Natural killer cell (primary cell): ENCODE results near the gene ARHGAP40. TPM values are rescaled to one million over a fixed set of nuclear protein-coding genes. Genes with fewer than 3 reads are reported as not detected.

Experiments
- ATAC-seq, 3 donors: fragments of 150-1000 bp in 2 of 3; fragments of 200-7000 bp in 1 of 3; cut with Tn5 transposase; 1 replicate in 1 of 3; 2 replicates in 2 of 3; pipeline ENCODE4 v1.10.0; 2021; ENCODE audit warnings: mild to moderate bottlenecking in 2 of 3, moderate library complexity in 2 of 3
- DNase-seq, 2 donors: peaks; one replicate each; pipeline versions ENCODE4 v3.0.0 to v3.0.0-alpha.2; 2013 to 2021; ENCODE audit warnings: mixed read lengths in 1 of 2
- H3K27ac ChIP-seq: one replicate; pipeline ENCODE4 v1.5.1; 2013; ENCODE audit warnings: mild to moderate bottlenecking, low read length
- H3K27me3 ChIP-seq: one replicate; pipeline ENCODE4 v1.6.1; 2013; ENCODE audit warnings: low read length; ENCODE audit not compliant: control insufficient read depth, insufficient read depth
- H3K36me3 ChIP-seq: one replicate; pipeline ENCODE4 v1.6.1; 2013; ENCODE audit warnings: low read length; ENCODE audit not compliant: control insufficient read depth, insufficient read depth
- H3K4me1 ChIP-seq: one replicate; pipeline ENCODE4 v1.6.1; 2013; ENCODE audit warnings: low read length; ENCODE audit not compliant: control insufficient read depth, insufficient read depth
- H3K4me3 ChIP-seq: one replicate; pipeline ENCODE4 v1.5.1; 2013; ENCODE audit warnings: low read length
- H3K9me3 ChIP-seq: one replicate; pipeline ENCODE4 v1.6.1; 2013; ENCODE audit warnings: low read length; ENCODE audit not compliant: control insufficient read depth, insufficient read depth
- H3K27ac Mint-ChIP-seq, 2 donors: one replicate each; pipeline ENCODE4 v1.8.0; 2022; ENCODE audit warnings: mild to moderate bottlenecking in 2 of 2, mixed read lengths in 2 of 2, moderate library complexity in 1 of 2
- H3K27me3 Mint-ChIP-seq, 2 donors: one replicate each; pipeline ENCODE4 v1.8.0; 2022; ENCODE audit warnings: low read depth in 2 of 2, mixed read lengths in 2 of 2
- H3K36me3 Mint-ChIP-seq: one replicate; pipeline ENCODE4 v1.8.0; 2022; ENCODE audit warnings: mixed read lengths
- H3K4me1 Mint-ChIP-seq, 2 donors: one replicate each; pipeline ENCODE4 v1.8.0; 2022; ENCODE audit warnings: mixed read lengths in 2 of 2
- H3K4me3 Mint-ChIP-seq: one replicate; pipeline ENCODE4 v1.8.0; 2022; ENCODE audit warnings: mild to moderate bottlenecking, moderate library complexity, mixed read lengths
- H3K9me3 Mint-ChIP-seq, 2 donors: one replicate each; pipeline ENCODE4 v1.8.0; 2022; ENCODE audit warnings: mixed read lengths in 2 of 2
- WGBS: methylation state at CpG from one replicate; pipeline ENCODE4 v1.1.7; 2013; ENCODE audit warnings: missing lambda C conversion rate; ENCODE audit not compliant: insufficient coverage; 5-methylcytosine and 5-hydroxymethylcytosine counted together
- intact Hi-C: fragments of 100-400 bp; cut with micrococcal nuclease; formaldehyde crosslinking; loops from one replicate; pipeline ENCODE4 v1.14.2; 2022
- total RNA-seq, 4 donors: library from RNA; stranded (reverse); fragments of 120-200 nt in 1 of 4; gene quantifications; one replicate each; pipeline versions ENCODE4 v1.2.3 to v1.2.4, GENCODE V29; 2013 to 2022
- TF ChIP-seq, protein P1 (sequence below): fragments of 200-600 bp; IDR thresholded peaks from one replicate; pipeline ENCODE4 v1.8.0; 2022; ENCODE audit warnings: antibody characterized with exemption

Gene ARHGAP40
- total RNA-seq, 3 donors from 2014 or later (not counting 1 experiment from before 2014, with no cell fraction given), result not detected

DNA sequence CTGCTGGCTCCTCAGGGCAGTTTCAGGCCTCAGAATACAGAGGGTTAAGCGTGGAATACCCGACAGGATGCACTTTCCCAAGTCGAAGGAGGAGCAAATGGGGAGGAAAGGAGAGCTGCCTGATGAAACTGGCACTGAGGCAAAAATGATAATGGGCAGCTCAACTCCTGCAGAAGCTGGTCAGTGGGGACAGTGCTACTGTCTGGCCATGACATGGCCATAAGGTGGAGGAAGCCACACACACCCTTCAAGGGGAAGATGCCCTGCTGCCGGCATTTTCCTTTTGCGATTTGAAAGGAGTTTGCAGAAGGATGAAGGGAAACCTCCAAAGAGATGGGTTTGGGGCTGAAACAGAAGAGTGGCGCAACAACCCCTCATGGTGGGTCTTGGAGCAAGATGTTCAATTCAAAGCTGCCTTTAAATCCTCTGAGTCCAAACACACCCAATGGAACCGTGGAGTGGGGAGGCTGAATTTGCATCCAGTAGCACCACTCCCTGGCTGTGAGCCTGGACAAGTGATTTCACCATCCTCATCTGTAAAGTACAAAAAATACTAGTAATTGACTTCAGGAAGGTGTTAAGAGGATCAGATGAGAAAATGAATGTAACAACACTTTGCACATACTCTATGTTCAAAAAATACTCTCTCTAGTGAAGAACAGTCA, 17.4 kb upstream of the ARHGAP40 start:
- no peaks in the 10 kb centered on the region for H3K9me3 ChIP-seq
- no peaks in the 10 kb centered on the region for H3K4me1 ChIP-seq
- Mint-ChIP-seq H3K36me3 (no peaks in the 10 kb centered on the region), H3K4me3 (no peak overlapping the region), H3K27ac (no peak overlapping the region), H3K9me3 (no peaks in the 10 kb centered on the region), H3K4me1 (peaks cover 0 to 6% of the 10 kb centered on the region in 2 donors), H3K27me3 (no peaks in the 10 kb centered on the region)
- H3K36me3 ChIP-seq, result no peaks in the 10 kb centered on the region
- ATAC-seq (no peak), DNase-seq (no peak)
- intact Hi-C loops, result no loop called here
- H3K4me3 ChIP-seq, result no peak overlapping the region
- no peaks in the 10 kb centered on the region for H3K27me3 ChIP-seq
- WGBS, result 62% methylated on average over 7 of the region's 7 CpGs
- no peak overlapping the region for H3K27ac ChIP-seq
- TF ChIP-seq, protein P1, sequence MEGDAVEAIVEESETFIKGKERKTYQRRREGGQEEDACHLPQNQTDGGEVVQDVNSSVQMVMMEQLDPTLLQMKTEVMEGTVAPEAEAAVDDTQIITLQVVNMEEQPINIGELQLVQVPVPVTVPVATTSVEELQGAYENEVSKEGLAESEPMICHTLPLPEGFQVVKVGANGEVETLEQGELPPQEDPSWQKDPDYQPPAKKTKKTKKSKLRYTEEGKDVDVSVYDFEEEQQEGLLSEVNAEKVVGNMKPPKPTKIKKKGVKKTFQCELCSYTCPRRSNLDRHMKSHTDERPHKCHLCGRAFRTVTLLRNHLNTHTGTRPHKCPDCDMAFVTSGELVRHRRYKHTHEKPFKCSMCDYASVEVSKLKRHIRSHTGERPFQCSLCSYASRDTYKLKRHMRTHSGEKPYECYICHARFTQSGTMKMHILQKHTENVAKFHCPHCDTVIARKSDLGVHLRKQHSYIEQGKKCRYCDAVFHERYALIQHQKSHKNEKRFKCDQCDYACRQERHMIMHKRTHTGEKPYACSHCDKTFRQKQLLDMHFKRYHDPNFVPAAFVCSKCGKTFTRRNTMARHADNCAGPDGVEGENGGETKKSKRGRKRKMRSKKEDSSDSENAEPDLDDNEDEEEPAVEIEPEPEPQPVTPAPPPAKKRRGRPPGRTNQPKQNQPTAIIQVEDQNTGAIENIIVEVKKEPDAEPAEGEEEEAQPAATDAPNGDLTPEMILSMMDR, result no peak

DNA sequence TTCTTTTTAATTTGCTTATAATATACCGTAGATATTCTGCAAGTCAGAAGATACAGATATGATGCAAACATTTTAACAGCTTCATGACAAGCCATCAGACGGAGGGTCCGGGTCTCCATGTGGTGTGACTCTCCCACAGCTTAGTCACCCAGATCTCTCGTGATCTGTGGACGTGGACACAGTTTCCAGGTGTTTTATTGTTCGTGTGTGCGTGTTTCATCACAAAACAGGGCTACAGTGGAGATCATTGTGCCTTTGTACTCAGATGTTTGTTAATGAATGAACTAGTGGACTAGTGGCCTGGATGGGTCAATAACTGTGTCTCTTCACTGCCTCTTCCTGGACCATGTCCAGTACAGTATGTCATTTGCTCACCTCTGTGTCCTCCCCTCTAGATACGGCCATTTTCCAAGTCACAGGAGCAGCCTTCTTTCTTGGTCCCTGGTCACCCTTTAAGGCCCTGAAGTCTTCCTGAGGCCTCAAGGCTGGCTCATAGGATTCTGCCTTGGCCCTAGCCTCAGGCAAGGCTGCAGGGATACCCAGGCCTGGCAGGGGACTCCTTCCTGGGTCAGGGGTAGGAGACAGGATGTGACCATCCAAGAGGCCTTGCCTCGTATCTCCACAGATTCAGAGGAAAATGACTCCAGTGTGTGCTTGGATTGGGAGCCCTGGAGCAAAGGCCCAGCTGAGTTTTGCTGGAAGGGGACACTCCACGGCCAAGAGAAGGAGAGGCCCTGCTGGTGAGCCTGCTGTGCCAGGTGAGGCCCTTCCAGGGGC, 16.0 kb upstream of the ARHGAP40 start:
- Mint-ChIP-seq H3K36me3 (no peaks in the 10 kb centered on the region), H3K9me3 (no peaks in the 10 kb centered on the region), H3K4me1 (no peaks in the 10 kb centered on the region), H3K27ac (no peak overlapping the region), H3K4me3 (no peak overlapping the region), H3K27me3 (no peaks in the 10 kb centered on the region)
- H3K4me3 ChIP-seq, result no peak overlapping the region
- H3K27me3 ChIP-seq, result no peaks in the 10 kb centered on the region
- no peak for DNase-seq
- intact Hi-C loops, result no loop called here
- 85% methylated on average over 10 of the region's 10 CpGs for WGBS
- no peak for ATAC-seq
- TF ChIP-seq, protein P1, result no peak
- no peak overlapping the region for H3K27ac ChIP-seq
- no peaks in the 10 kb centered on the region for H3K4me1 ChIP-seq
- no peaks in the 10 kb centered on the region for H3K36me3 ChIP-seq
- H3K9me3 ChIP-seq, result no peaks in the 10 kb centered on the region

DNA sequence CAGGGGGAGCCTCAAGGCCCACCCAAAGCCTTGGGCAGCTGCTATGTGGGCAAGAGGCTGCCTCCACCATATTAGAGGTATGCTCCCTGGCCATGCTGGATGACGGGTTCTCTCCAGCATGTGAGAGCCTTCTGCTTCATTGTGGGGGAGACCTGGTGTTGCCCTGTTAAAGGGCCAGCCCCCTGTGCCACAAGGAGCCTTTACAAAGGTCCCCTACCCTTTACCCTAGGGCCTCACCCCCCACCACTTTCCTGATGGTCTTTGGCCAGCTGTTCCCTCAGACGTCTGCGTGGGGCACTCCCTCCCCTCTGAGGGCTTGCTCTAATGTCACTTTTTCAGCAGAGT, 15.5 kb upstream of the ARHGAP40 start:
- H3K27me3 Mint-ChIP-seq, result no peaks in the 10 kb centered on the region
- no peak overlapping the region for H3K4me3 ChIP-seq
- no peak overlapping the region for H3K4me3 Mint-ChIP-seq
- no peaks in the 10 kb centered on the region for H3K36me3 Mint-ChIP-seq
- H3K9me3 ChIP-seq, result no peaks in the 10 kb centered on the region
- no peak overlapping the region for H3K27ac ChIP-seq
- H3K36me3 ChIP-seq, result no peaks in the 10 kb centered on the region
- no peak overlapping the region for H3K27ac Mint-ChIP-seq
- WGBS, result 78% methylated on average over 3 of the region's 3 CpGs
- no peaks in the 10 kb centered on the region for H3K4me1 Mint-ChIP-seq
- intact Hi-C loops, result no loop called here
- TF ChIP-seq, protein P1, result no peak
- no peaks in the 10 kb centered on the region for H3K9me3 Mint-ChIP-seq
- H3K4me1 ChIP-seq, result no peaks in the 10 kb centered on the region
- DNase-seq (no peak), ATAC-seq (no peak)
- H3K27me3 ChIP-seq, result no peaks in the 10 kb centered on the region
